OCI-LY7 (cell line): ENCODE data around the gene LRRC8E. TPM values are rescaled to one million over a fixed set of nuclear protein-coding genes. Genes with fewer than 3 reads are reported as not detected.

Experiments
- BruUV-seq: library from RNA; stranded (reverse); fragments of 400-500 nt; replicated peaks from 2 replicates; lab custom pipeline; 2021; lab: Mats Ljungman, UMichigan
- CTCF ChIA-PET: fragments of 300-600 bp; sonication (Branson Sonifier 250); formaldehyde crosslinking; loops from one replicate; lab custom pipeline; 2022; ENCODE audit warnings: antibody characterized with exemption; ENCODE audit not compliant: unreplicated experiment; lab: Charles Lee
- POLR2A ChIA-PET: fragments of 300-600 bp; sonication (Branson Sonifier 250); formaldehyde crosslinking; loops from one replicate; lab custom pipeline; 2022; ENCODE audit warnings: antibody characterized with exemption; lab: Charles Lee
- DNase-seq: peaks from one replicate; pipeline ENCODE4 v3.0.0-alpha.2; 2015; ENCODE audit warnings: low spot score
- H2AFZ ChIP-seq: fragments of 200-600 bp; sonication (generic), shearing (Covaris generic); 2 replicates; pipeline ENCODE4 v1.6.1; 2014; ENCODE audit warnings: mild to moderate bottlenecking, antibody characterized with exemption, low read length, moderate library complexity
- H3K27ac ChIP-seq: fragments of 200-600 bp; sonication (generic); 2 replicates; pipeline ENCODE4 v1.5.1; 2014; ENCODE audit warnings: mixed run types, low read depth, mild to moderate bottlenecking, moderate library complexity, low read length, inconsistent platforms; ENCODE audit not compliant: poor library complexity, severe bottlenecking
- H3K36me3 ChIP-seq: fragments of 200-600 bp; sonication (generic); 2 replicates; pipeline ENCODE4 v1.6.1; 2014; ENCODE audit warnings: mild to moderate bottlenecking, antibody characterized with exemption, low read length, moderate library complexity, mixed read lengths; ENCODE audit not compliant: insufficient read depth
- H3K4me1 ChIP-seq: fragments of 200-600 bp; sonication (generic); 2 replicates; pipeline ENCODE4 v1.5.1; 2014; ENCODE audit warnings: mild to moderate bottlenecking, low read length; ENCODE audit not compliant: insufficient read depth, poor library complexity, severe bottlenecking
- H3K4me2 ChIP-seq: fragments of 200-600 bp; sonication (generic); 2 replicates; pipeline ENCODE4 v1.6.1; 2014; ENCODE audit warnings: mild to moderate bottlenecking, low read length
- H3K4me3 ChIP-seq: fragments of 200-600 bp; sonication (generic); 2 replicates; pipeline ENCODE4 v1.5.1; 2014; ENCODE audit warnings: mild to moderate bottlenecking, low read depth, low read length; ENCODE audit not compliant: poor library complexity, severe bottlenecking
- H3K79me2 ChIP-seq: fragments of 200-600 bp; sonication (generic); 2 replicates; pipeline ENCODE4 v1.6.1; 2016; ENCODE audit warnings: low read depth, mild to moderate bottlenecking, low read length, moderate library complexity, mixed read lengths; ENCODE audit not compliant: insufficient read depth
- H3K9me2 ChIP-seq: fragments of 200-600 bp; sonication (generic); 2 replicates; pipeline ENCODE4 v1.6.1; 2016; ENCODE audit warnings: mild to moderate bottlenecking, low read length, mixed read lengths; ENCODE audit not compliant: insufficient read depth
- H3K9me3 ChIP-seq: fragments of 200-600 bp; sonication (generic); 2 replicates; pipeline ENCODE4 v1.6.1; 2014; ENCODE audit warnings: mild to moderate bottlenecking, mixed run types, low read length, mixed read lengths
- H4K20me1 ChIP-seq: fragments of 200-600 bp; sonication (generic); 2 replicates; pipeline ENCODE4 v1.6.1; 2014; ENCODE audit warnings: mild to moderate bottlenecking, antibody characterized with exemption, low read length, moderate library complexity, mixed read lengths; ENCODE audit not compliant: insufficient read depth
- CTCF ChIP-seq: fragments of 200-600 bp; sonication (generic); conservative IDR thresholded peaks from 2 replicates; pipeline ENCODE4 v1.5.1; 2014; ENCODE audit warnings: mild to moderate bottlenecking, antibody characterized with exemption, low read length, moderate library complexity, mixed read lengths
- EZH2phosphoT487 ChIP-seq: fragments of 200-600 bp; sonication (generic); IDR thresholded peaks from 2 replicates; pipeline ENCODE4 v1.6.1; 2018; ENCODE audit warnings: low read depth, borderline replicate concordance, mild to moderate bottlenecking, mixed run types, antibody characterized with exemption, low read length, moderate library complexity, mixed read lengths
- intact Hi-C: fragments of 100-400 bp; cut with micrococcal nuclease; formaldehyde crosslinking; loops from one replicate; pipeline ENCODE4 v1.10.0; 2022; ENCODE audit not compliant: unreplicated experiment
- total RNA-seq, 2 experiments: library from RNA; depleted of rRNA in 1 of 2; stranded (reverse); fragments of >200 nt in 1 of 2; shearing (Covaris generic) in 1 of 2; gene quantifications; 2 replicates each; pipeline ENCODE4 v1.2.3, GENCODE V29; 2014 to 2022

The LRRC8E gene
- total RNA-seq, 2 experiments from 2014 or later: not detected

GRCh38 chr19:7907544-7907943 is 19.2 kb downstream of the LRRC8E start:
- H3K79me2 ChIP-seq: peaks cover 22% of the 10 kb centered on the region

GRCh38 chr19:7908078-7908699 is 19.9 kb downstream of the LRRC8E start:
- H3K9me3 ChIP-seq: no peaks in the 10 kb centered on the region
- no peaks in the 10 kb centered on the region for H3K9me2 ChIP-seq
- ChIA-PET POLR2A (no interaction called here), CTCF (no interaction called here)
- H3K4me2 ChIP-seq: no peak overlapping the region
- 0 out of 2 replicates have a peak, but pooled peaks cover 9% of the 10 kb centered on the region for H4K20me1 ChIP-seq
- no peak for DNase-seq
- H3K4me3 ChIP-seq: no peak overlapping the region
- peaks cover 22% of the 10 kb centered on the region for H3K79me2 ChIP-seq
- peaks cover 11% of the 10 kb centered on the region for H3K4me1 ChIP-seq
- H3K36me3 ChIP-seq: peaks cover 41% of the 10 kb centered on the region
- no peak overlapping the region for H2AFZ ChIP-seq
- intact Hi-C loops: no loop called here
- no TSS peak for BruUV-seq
- no peak overlapping the region for H3K27ac ChIP-seq
- TF ChIP-seq EZH2phosphoT487: no peak
- TF ChIP-seq CTCF: no peak

More at GRCh38 chr19:7907544-7907943, 19.2 kb downstream of the LRRC8E start:
- no peak for DNase-seq
- Histone ChIP-seq H3K9me2 (no peaks in the 10 kb centered on the region), H3K4me3 (no peak overlapping the region), H3K9me3 (no peaks in the 10 kb centered on the region), H3K27ac (no peak overlapping the region), H4K20me1 (0 out of 2 replicates have a peak, but pooled peaks cover 9% of the 10 kb centered on the region), H3K4me1 (peaks cover 17% of the 10 kb centered on the region), H3K4me2 (no peak overlapping the region), H3K36me3 (peaks cover 35% of the 10 kb centered on the region), H2AFZ (no peak overlapping the region)
- TF ChIP-seq CTCF: no peak
- no peak for TF ChIP-seq EZH2phosphoT487
- POLR2A ChIA-PET: no interaction called here
- no TSS peak for BruUV-seq
- CTCF ChIA-PET: no interaction called here
- intact Hi-C loops: no loop called here

GRCh38 chr19:7908742-7909461 is 20.6 kb downstream of the LRRC8E start:
- H3K36me3 ChIP-seq: peaks cover 46% of the 10 kb centered on the region
- no peak for DNase-seq
- H3K9me2 ChIP-seq: no peaks in the 10 kb centered on the region
- ChIA-PET POLR2A (no interaction called here), CTCF (no interaction called here)
- no peak overlapping the region for H3K27ac ChIP-seq
- H3K4me3 ChIP-seq: no peak overlapping the region
- H3K4me2 ChIP-seq: no peak overlapping the region
- H4K20me1 ChIP-seq: 0 out of 2 replicates have a peak, but pooled peaks cover 9% of the 10 kb centered on the region
- TF ChIP-seq EZH2phosphoT487 (no peak), CTCF (no peak)
- intact Hi-C loops: no loop called here
- BruUV-seq: no TSS peak
- no peak overlapping the region for H2AFZ ChIP-seq
- H3K79me2 ChIP-seq: peaks cover 22% of the 10 kb centered on the region
- peaks cover 11% of the 10 kb centered on the region for H3K4me1 ChIP-seq
- no peaks in the 10 kb centered on the region for H3K9me3 ChIP-seq
